GM12874 (cell line): Measurements from ENCODE around the gene FIS1.

Source experiments
- TF ChIP-seq, protein P1 (sequence below): IDR thresholded peaks from 2 replicates; pipeline ENCODE4 v1.5.1; 2011; ENCODE audit warnings: low read depth, mild to moderate bottlenecking, control low read depth, low read length, moderate library complexity; ENCODE audit not compliant: insufficient read depth

Gene FIS1

DNA sequence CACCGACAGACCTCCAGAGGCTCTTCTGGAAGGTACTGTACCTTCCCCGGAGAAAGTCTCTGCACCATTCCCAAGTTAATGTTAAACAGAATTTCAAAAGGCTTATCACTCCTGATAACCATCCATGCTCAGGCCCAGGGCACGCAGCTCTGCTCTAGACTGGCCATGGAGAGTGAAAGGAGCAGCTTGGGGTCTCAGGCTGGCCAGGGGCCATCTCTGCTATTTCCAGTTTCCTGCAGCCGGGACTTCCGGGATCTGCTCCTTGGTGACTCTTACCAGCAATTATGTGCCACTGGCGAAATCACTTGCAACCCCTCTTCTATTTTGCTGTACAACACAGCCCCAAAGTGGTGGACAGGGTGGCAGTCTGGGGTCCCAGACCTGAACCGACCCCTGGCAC, 13.2 kb downstream of the FIS1 start:
- TF ChIP-seq, protein P1, sequence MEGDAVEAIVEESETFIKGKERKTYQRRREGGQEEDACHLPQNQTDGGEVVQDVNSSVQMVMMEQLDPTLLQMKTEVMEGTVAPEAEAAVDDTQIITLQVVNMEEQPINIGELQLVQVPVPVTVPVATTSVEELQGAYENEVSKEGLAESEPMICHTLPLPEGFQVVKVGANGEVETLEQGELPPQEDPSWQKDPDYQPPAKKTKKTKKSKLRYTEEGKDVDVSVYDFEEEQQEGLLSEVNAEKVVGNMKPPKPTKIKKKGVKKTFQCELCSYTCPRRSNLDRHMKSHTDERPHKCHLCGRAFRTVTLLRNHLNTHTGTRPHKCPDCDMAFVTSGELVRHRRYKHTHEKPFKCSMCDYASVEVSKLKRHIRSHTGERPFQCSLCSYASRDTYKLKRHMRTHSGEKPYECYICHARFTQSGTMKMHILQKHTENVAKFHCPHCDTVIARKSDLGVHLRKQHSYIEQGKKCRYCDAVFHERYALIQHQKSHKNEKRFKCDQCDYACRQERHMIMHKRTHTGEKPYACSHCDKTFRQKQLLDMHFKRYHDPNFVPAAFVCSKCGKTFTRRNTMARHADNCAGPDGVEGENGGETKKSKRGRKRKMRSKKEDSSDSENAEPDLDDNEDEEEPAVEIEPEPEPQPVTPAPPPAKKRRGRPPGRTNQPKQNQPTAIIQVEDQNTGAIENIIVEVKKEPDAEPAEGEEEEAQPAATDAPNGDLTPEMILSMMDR = no peak

DNA sequence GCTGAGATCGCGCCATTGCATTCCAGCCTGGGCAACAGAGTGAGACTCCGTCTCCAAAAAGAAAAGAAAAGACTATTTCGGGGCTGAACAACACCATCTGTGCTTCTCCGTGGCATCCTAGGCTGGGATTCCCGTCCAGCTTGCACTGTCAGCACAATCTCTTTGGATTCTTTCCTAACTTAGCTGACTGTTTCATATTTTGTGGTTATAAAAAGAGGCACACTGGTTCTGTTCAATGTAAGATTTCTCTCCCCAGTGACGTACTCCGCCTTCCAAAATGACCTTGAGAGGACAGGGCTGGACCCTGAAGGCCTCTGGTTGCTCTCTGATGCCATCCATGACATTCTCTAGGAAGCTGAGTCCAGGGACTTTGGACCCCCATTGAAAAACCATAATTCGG, 18.2 kb downstream of the FIS1 start:
- TF ChIP-seq, protein P1 = no peak

DNA sequence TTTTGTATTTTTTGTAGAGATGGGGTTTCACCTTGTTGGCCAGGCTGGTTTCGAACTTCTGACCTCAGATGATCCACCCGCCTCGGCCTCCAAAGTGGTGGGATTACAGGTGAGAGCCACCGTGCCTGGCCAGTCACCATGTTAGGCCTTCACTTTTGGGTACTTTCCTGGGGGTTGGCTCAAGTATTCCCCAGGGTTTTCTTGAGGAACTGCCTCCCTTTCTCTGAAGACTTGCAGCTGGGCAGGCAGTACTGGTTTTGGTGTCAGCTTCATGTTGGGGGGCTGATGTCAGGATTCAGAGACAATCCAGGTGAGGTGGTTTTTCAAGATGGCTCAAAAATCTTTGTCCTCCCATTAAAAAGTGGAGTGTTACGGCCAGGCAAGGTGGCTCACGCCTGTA, 19.2 kb downstream of the FIS1 start:
- TF ChIP-seq, protein P1 = no peak

DNA sequence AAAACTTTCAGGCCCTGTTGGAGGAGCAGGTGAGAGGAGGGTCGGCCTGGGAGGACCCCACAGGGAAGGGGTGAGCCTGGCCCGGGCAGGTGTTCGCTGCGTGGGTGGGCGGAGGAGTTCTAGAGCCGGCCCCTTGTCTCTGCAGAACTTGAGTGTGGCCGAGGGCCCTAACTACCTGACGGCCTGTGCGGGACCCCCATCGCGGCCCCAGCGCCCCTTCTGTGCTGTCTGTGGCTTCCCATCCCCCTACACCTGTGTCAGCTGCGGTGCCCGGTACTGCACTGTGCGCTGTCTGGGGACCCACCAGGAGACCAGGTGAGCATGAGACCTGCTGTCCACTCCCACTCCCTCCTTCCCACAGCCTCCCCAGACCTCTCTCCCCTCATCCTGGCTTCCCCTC, 21.4 kb downstream of the FIS1 start:
- TF ChIP-seq, protein P1 = no peak

DNA sequence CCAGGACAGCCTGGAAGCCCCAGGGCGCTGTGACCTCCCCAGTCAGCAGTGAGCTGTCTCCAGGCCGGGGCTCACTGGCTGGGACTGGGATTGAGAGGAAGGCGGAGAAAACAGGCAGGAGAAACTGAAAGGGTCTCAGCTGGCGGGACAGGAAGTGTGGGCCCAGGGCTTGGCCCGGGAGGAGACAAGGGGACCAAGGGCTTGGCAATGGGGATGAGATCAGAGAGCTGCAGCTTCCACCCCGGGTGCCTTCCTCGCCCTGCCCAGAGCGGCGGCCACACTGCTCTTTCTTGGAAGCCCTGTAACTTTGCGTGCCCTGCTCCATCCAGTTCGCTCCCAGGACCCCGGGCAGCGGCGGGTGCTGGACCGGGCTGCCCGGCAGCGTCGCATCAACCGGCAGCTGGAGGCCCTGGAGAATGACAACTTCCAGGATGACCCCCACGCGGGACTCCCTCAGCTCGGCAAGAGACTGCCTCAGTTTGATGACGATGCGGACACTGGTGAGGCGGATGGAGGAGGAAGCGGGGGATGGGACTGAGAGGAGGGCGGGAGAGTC, 22.5 kb downstream of the FIS1 start:
- TF ChIP-seq, protein P1 = no peak

DNA sequence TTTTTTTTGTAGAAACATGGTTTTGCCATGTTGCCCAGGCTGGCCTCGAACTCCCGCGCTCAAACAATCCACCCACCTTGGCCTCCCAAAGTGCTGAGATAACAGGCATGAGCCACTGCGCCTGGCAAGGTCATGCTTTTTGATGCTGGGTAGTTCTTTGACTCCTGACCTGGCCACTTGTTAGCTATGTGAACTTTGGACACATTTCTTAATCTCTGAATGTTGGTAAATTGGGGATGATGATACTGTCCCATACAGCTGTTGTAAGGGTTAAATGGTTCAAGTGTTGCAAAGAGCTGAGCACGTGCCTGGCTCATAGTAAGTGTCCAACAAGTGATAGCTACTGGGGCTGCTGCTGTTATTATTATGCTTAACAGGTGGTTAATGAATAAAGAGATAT, 24.6 kb downstream of the FIS1 start:
- TF ChIP-seq, protein P1 = no peak

DNA sequence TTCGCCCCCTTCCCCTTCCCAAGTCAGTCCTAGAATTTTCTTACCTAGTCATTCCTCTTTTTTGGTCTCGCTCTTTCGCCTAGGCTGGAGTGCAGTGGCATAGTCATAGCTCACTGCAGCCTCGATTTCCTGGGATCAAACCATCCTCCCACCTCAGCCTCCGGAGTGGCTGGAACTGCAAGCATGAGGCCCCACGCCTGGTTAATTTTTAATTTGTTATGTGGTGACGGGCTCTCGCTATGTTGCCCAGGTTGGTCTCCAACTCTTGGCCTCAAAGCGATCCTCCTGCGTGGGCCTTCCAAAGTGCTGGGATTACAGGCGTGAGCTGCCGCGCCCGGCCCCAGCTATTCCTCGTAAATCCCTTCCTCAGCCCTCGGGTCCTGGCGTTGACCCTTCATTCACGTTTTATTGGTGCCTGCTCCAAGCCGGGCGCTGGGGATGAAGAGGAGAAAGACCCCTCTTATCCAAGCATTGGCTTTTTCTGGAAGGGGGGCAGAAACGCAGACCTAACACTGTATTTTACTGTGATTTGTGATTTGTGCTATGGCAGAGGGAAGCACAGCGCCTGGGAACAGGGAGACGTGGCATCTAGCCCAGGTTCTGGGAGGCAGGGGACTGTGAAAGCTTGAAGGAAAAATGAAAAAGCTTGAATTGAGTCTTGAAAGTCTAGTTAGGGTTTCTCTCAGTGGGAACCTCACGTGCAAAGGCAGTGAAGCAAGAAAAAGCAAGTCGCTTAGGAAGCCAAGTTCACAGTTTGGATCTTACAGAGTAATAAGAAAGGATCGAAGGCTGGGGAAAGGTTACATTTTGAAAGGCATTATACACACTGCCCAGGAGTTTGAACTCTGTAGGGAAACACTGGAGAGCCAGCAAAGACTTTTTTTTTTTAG, 26.4 kb downstream of the FIS1 start:
- TF ChIP-seq, protein P1 = no peak
